WERI-Rb-1 (cell line): Measurements from ENCODE around the gene PGGHG.

Source experiments
- DNase-seq: peaks from one replicate; pipeline ENCODE4 v3.0.0-alpha.2; 2020
- H3K27ac ChIP-seq: fragments of 250-450 bp; sonication (Bioruptor Pico); 2 replicates; pipeline ENCODE4 v1.5.1; 2020; ENCODE audit warnings: mild to moderate bottlenecking, moderate library complexity
- H3K27me3 ChIP-seq: fragments of 250-450 bp; sonication (Bioruptor Pico); 2 replicates; pipeline ENCODE4 v1.5.1; 2021; ENCODE audit warnings: mild to moderate bottlenecking, low read depth, moderate library complexity; ENCODE audit not compliant: insufficient read depth, severe bottlenecking
- H3K36me3 ChIP-seq: fragments of 250-450 bp; sonication (Bioruptor Pico); 2 replicates; pipeline ENCODE4 v1.5.1; 2020; ENCODE audit warnings: mild to moderate bottlenecking, moderate library complexity
- H3K4me3 ChIP-seq: 2 replicates; pipeline ENCODE4 v1.5.1; 2011; ENCODE audit warnings: low read depth, mild to moderate bottlenecking, control low read depth, low read length
- H3K9me3 ChIP-seq: fragments of 250-450 bp; sonication (Bioruptor Pico); 2 replicates; pipeline ENCODE4 v1.5.1; 2021; ENCODE audit warnings: mild to moderate bottlenecking, moderate library complexity; ENCODE audit not compliant: severe bottlenecking
- TF ChIP-seq, protein P1 (sequence below): IDR thresholded peaks from 2 replicates; pipeline ENCODE4 v1.5.1; 2011; ENCODE audit warnings: low read depth, mild to moderate bottlenecking, control low read depth, inconsistent platforms, low read length

The PGGHG gene

DNA sequence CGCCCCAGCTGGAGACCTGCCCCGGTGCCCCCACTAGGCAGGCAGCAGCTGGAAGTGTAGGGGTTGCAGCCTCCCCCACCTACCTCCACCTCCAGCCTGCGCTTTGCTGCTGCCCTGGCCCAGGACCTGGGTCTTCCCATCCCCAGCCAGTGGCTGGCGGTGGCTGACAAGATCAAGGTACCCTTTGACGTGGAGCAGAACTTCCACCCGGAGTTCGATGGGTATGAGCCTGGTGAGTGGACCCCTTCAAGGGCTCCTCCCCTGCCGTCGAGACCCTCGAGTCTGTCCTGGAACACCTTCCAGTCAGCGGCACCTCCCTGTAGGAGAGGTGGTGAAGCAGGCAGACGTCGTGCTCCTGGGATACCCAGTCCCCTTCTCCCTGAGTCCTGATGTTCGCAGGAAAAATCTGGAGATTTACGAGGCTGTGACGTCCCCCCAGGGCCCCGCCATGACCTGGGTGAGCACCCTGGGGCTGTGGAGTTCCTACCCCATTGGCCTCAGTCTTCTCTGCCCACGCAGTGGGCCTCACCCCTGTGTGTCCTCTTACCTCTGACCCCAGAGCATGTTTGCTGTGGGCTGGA, 4.4 kb downstream of the PGGHG start:
- no peak overlapping the region for H3K27ac ChIP-seq
- TF ChIP-seq, protein P1, sequence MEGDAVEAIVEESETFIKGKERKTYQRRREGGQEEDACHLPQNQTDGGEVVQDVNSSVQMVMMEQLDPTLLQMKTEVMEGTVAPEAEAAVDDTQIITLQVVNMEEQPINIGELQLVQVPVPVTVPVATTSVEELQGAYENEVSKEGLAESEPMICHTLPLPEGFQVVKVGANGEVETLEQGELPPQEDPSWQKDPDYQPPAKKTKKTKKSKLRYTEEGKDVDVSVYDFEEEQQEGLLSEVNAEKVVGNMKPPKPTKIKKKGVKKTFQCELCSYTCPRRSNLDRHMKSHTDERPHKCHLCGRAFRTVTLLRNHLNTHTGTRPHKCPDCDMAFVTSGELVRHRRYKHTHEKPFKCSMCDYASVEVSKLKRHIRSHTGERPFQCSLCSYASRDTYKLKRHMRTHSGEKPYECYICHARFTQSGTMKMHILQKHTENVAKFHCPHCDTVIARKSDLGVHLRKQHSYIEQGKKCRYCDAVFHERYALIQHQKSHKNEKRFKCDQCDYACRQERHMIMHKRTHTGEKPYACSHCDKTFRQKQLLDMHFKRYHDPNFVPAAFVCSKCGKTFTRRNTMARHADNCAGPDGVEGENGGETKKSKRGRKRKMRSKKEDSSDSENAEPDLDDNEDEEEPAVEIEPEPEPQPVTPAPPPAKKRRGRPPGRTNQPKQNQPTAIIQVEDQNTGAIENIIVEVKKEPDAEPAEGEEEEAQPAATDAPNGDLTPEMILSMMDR, result no peak
- H3K27me3 ChIP-seq, result no peaks in the 10 kb centered on the region
- no peaks in the 10 kb centered on the region for H3K9me3 ChIP-seq
- no peak overlapping the region for H3K4me3 ChIP-seq
- DNase-seq, result no peak
- H3K36me3 ChIP-seq, result no peaks in the 10 kb centered on the region; the same call in 1 of the 2 replicates

DNA sequence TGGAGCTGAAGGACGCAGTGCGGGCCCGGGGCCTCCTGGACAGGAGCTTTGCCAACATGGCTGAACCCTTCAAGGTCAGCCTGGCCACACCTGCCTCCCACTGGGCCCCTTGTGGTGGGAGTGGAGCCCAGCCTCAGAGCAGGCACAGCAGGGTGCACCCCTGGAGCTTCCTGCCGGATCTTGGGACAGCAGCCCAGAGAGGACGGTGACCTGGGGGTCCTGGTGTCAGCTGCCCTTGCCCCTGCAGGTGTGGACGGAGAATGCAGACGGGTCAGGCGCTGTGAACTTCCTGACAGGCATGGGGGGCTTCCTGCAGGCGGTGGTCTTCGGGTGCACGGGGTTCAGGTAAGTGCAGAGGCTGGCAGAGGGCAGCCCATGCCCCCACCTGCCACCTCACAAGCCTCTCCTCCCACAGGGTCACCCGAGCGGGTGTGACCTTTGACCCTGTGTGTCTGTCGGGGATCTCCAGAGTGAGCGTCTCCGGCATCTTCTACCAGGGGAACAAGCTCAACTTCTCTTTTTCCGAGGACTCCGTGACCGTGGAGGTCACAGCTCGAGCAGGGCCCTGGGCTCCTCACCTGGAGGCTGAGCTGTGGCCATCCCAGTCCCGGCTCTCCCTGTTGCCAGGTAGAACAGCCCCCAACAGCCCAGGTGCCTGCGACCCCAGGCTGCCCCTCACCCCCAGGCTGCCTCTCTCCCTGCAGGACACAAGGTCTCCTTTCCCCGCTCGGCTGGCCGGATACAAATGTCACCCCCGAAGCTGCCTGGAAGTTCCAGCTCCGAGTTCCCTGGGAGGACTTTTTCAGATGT, 5.1 kb downstream of the PGGHG start:
- no peaks in the 10 kb centered on the region for H3K27me3 ChIP-seq
- H3K36me3 ChIP-seq, result no peaks in the 10 kb centered on the region; the same call in 1 of the 2 replicates
- no peaks in the 10 kb centered on the region for H3K9me3 ChIP-seq
- no peak overlapping the region for H3K4me3 ChIP-seq
- TF ChIP-seq, protein P1, result no peak
- no peak overlapping the region for H3K27ac ChIP-seq
- no peak for DNase-seq

DNA sequence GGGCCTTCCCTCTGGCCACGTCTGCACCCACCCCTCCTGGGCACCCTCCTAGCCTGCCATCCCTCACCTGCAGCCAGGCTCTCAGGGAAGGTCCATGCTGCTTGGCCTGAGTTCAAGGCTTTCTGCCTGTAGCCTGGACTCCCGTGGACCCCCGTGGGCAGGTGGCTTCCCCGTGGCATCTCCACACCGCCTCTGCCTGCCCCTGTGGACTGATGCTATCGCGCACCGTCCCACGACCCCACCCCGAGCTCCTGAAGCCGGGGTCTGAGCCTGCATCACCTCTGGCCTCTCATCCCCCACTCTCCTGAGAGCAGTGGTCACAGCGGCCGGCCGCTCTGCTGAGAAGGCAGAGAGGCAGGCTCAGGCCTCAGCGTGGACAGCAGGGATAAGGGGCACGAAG, 5.9 kb downstream of the PGGHG start:
- no peak for DNase-seq
- TF ChIP-seq, protein P1, result no peak
- no peak overlapping the region for H3K27ac ChIP-seq
- no peaks in the 10 kb centered on the region for H3K9me3 ChIP-seq
- H3K36me3 ChIP-seq, result no peaks in the 10 kb centered on the region; the same call in 1 of the 2 replicates
- no peaks in the 10 kb centered on the region for H3K27me3 ChIP-seq
- H3K4me3 ChIP-seq, result no peak overlapping the region

GRCh38 chr11:295351-296170, 6.6 kb downstream of the PGGHG start:
- H3K4me3 ChIP-seq, result no peak overlapping the region
- no peak for DNase-seq
- TF ChIP-seq, protein P1, result no peak
- no peaks in the 10 kb centered on the region for H3K9me3 ChIP-seq
- H3K36me3 ChIP-seq, result no peaks in the 10 kb centered on the region; the same call in 1 of the 2 replicates
- H3K27me3 ChIP-seq, result no peaks in the 10 kb centered on the region
- H3K27ac ChIP-seq, result no peak overlapping the region

DNA sequence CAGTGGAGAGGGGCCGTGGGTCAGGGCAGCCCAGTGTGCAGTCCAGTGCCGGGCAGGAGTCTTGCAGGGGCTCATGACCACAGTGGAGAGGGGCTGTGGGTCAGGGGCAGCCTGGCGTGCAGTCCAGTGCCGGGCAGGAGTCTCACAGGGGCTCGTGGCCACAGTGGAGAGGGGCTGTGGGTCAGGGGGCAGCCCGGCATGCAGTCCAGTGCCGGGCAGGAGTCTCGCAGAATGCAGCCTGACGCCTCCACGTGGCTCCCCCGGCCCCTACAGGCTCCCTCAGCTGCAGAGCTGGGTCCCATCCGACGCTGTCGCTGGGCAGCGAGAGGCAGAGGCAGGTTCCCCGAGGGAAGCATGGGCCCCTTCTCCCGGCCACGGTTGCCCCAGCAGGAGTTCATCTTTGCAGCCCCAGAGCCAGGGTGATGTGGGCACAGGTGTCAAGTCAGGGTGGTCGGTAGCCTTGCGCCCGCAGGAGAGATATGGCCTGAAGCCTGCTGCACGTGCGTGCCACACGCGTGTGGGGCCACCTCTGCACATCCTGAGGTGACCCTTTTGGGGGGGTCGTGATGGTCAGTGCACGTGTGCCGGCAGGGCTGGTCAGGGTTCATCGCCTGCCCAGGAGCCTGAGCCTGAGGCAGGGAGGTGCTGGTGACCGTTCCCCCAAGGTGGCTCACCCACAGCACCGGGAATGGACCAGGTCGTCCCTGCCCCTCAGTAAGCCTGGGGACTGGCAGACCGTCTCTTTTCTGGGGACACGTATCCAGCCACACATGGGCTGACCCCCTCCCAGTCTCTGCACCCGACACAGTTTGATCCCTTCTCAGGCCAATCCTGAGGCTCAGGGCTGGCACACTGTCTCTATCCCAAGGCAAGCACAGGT, 7.5 kb downstream of the PGGHG start:
- Histone ChIP-seq H3K4me3 (no peak overlapping the region), H3K9me3 (no peaks in the 10 kb centered on the region), H3K27ac (no peak overlapping the region), H3K27me3 (no peaks in the 10 kb centered on the region), H3K36me3 (no peaks in the 10 kb centered on the region)
- no peak for DNase-seq
- TF ChIP-seq, protein P1, result no peak
